CD4-positive, alpha-beta T cell treated with Interleukin-6 at 100 ng/mL for 8 hours (primary cell): ENCODE measurements around the gene RGMB.

Source experiments
- DNase-seq: peaks from one replicate; pipeline ENCODE4 v3.0.0-alpha.2; 2020; ENCODE audit warnings: mixed read lengths, low spot score

RGMB gene

DNA sequence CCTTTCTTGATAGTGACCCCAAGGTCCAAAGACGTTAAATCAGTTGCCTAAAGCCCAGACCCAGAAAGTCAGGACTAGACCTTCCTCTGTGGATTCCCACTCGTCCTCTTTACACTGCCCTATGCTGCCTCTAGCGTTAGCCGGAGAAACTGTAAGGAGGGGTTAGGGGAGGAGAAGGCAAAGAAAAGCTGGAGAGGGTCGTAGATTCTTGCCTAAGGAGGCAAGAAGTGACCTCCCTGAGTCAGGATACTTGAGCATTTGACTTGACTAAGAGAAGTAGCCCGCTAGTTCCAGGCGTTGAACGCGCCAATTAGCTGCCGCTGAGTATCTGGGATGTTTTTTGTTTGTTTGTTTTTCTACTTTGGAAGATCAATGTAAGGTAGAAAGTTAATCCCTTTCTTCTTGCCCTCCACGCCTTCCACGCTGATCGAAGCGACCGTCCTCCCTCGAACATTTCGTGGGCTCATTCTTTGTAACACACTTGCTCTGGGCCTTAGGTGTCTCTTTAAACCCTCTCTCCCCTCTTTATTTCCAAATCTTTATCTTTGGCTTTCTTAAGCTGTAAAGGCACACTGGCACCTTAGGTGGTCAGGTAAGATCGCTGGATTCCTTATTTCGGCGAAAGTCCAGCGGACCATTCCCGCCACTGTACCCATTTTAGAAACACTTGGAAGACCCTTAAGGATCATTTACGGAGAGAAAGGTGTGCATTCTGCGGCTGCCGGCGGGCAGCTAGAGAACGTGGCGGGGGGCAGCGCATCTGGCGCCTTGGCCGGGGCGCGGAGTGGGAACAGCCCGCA is 5.1 kb upstream of the RGMB start:
- DNase-seq = peak; percentile 38

DNA sequence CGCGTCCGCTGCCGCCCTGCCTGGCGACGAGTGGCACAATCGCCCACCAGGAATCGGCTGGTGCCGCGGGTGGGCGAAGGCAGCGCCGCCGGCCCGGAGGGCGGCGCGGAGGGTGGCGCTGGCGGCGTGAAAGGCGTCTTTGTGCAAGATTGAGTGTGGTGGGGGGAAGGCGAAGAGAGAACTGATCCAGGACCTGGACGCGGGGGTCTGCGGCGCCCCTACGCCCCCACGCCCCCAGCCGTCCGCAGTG is 4.6 kb upstream of the RGMB start:
- no peak for DNase-seq

GRCh38 chr5:98769210-98769958 is 4.1 kb upstream of the RGMB start:
- peak; percentile 33 for DNase-seq

DNA sequence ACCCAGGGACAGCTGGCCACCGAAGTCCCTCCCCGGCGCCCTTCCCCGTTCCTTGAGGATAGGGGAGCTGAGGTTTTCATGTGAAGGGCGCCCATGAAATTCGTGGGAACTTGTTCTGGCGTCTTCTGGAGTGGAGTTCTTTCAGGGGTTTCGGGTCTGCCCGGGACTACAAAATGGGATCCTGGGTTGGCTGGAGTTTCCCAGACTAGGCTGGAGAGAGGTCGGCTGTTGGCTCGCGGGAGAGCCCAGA is 3.6 kb upstream of the RGMB start:
- DNase-seq = no peak

DNA sequence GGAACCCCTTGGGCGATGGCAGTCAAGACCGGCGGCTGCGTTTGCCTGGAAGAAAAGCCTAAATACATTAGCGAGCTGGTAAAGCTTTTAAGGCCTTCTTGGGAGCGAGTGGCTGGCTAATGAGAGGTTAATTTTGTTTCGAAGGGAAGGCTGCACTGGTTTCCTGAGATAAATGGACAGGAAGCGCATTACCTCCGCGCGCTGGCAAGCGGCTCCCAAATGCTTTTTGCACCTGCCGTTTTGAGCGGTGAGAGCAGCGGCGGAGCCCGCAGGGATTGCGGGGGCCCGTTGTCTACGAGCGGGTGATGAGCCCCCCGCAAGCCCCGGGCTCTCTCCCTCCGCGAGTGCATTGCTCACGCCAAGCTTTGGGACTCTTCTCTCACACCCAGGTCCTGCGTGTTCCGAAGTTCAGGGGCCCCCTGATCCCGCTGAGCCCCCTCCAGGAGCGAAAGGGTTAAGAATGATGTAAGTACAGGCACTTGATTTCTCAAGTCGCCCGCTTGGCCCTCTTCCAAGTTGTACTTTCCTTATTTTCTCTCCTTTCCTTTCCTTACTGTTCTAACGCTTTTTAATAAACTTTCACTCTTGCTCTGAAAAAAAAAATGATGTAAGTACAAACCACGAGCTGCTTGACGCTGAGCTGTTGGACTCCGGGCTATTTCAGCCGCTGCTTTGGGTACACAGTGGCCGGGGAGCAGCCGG is 3.1 kb upstream of the RGMB start:
- peak; percentile 13 for DNase-seq

DNA sequence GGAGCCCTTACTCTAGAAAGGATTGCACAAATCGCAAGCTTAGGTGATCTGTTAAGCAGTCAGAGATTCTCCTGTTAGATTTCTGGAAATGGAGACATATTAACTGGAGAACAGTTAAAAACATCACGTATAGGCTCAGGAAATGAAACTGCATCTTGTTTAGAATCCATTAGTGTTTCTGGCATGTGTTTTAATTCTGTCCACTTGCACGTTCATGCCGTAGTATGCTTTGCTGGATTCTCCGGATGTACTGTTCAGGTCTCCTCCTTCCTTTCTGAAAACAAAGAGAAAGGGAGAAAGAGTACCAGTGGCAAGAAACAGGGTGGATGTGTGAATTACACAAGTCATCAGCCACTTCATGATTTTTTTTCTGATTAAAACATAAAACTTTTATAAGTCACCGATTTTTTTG is 2.5 kb upstream of the RGMB start:
- no peak for DNase-seq

DNA sequence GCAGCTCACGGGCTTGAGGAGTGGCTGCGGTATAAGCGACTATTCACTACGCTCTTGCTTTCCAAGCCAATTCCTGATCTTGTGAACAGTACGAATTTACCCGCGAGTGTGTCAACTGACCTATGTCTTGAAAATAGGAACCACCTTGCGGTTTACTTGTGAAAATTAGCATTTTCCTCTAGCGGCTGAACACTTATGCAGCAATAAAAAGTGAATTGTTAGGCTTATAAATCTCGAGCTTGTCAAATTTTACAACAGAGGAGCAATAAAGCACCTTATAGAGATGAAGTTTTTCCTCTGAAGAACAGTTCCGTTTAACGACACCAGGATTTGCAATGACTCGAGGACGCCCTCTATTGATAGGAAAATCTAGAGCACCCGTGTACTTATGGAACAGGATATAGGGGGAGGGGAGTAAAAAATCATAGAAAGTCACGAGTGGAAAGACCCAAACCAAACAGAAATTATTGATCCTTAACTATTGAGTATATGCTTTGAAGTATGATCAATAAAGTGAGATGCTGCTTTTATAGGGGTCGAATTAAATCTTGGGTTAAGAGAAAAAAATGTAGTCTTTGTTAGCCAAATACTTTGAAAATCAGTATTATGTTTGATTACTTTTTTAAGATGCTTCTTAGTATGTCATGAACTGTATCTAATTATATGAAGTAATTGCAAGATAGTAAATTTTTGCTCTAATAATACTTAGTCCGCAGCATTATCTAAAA is 1.9 kb upstream of the RGMB start:
- peak; percentile 76 for DNase-seq

GRCh38 chr5:98772415-98773213 is 849 bp upstream of the RGMB start:
- peak; percentile 73 for DNase-seq

- DNase-seq = no peak
Observed at GRCh38 chr5:98773214-98773463, 324 bp upstream of the RGMB start.

DNA sequence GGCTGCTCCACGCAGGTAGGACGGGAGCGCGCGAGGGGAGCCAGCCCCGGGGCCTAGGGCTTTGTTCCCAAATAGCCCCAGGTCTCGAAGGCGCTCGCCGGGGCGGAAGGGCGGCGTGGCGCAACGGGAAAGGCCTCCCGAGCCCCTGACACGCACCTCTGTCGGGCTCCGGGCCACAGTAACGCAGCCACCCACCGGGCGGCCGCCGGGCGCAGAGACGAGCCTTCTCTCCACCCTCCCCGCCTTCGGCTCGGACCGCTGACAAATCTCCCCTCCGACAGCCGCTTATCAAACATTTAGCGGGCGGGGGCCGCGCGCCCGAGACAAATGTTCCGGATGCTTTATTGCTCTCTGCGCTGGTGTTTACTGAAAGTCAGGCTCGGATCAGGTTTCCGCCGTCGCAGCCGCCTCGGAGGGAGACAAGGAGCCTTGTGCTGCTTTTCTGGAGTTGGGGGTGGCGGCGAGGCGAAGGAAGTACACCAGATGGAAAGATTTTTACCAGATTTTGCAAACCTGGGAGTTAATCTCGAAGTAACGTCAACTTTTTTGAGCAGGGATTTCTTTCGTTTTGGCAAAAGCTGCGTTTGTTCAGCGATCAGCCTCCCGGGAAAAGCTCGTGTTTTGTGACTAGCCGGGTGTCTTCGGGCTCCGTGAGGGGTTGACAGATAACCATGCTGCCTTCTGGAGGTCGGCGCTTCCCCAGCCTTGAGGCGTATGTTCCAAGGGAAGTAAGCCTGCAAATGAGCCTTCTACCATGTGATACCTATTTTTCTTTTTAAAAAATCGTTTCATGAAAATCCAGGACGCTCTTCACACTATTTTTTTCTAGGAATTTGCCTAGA is 950 bp downstream of the RGMB start:
- peak; percentile 48 for DNase-seq

GRCh38 chr5:98775246-98776065 is 2.0 kb downstream of the RGMB start:
- DNase-seq = no peak

DNA sequence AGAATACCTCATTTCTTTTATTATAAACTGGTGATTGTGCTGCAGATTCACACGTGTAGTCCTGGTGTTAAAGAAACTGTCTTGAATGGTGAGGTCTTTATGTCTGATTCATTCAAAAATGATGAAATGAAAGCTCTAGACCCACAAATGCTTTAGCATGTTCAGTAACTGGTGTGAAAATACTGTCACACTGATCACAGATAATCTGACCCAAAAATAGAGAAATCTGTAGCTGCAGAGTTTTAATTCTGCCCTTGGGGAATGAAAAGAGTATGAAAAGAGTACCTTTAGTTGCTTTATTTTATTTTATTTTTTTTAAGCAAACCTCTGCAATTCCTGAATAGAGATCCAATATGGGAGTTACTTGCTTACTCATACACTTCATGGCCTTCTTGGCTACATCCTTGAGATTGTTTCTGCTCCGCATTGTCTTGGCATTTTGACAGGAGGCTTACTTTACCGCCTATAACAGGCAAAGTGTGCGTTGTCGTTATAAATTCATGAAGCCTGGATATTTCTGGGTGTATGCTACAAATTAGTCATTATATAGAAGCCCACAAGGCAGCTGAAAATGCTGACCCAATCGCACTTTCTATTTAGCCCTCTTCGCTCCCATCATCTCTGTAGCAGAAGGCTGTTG is 2.7 kb downstream of the RGMB start:
- no peak for DNase-seq

- no peak for DNase-seq
Observed at GRCh38 chr5:98777295-98777694, 3.8 kb downstream of the RGMB start.

GRCh38 chr5:98779264-98779877 is 5.9 kb downstream of the RGMB start:
- DNase-seq = no peak

DNA sequence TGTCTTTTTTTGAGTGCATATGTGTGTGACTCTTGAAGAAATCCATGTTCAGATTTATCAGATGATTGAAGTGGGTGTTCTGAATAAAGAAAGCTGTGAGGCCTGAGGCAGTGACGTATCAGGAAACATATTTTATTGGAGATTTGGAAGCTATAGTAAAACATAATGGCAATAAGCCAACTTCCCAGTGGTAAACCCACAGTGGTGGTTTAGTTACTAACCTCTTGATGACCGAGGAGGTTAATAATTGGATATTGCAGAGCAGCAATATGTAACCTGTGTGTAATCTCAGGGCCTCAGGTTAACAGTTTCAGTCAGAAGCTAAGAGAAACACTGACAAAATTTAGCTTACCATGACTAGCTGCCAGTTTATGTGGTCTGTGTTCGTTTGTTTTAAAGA is 6.9 kb downstream of the RGMB start:
- DNase-seq = no peak

DNA sequence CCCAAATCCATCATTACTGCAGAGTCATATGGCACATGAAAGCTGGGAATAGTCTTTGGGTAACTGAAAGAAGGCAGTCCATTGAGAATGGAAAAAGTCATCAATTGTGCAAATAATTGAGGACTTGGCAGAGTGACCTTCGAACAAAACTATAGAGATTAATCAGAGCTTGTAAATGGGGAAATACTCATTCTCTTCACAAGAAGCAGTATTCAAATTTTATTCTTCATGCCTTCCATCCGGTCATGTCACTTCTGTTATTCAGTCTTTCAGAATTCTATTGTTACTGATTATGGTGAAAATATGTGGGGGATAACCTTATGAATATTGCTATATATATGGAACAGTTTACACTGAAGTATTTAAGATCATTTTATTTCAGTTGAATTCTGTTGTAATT is 8.1 kb downstream of the RGMB start:
- DNase-seq = no peak

DNA sequence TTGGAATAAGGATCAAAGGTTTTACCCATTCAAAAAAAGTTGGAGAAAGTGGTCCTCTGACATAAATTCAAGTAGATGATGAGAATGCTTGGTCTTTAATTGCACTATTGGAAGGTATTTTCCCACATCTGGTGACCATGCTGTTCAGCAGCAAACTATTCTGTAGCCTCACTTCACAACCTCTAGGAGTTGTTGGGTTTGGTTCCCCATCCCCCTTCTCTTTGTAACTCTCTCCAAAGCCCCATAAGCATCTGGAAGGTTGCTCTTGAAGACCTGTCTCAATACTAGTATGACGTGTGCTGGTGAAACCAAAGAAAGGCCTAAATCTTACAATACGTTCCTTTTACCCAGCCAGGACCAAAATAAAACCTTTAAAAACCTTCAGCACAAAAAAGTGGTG is 8.5 kb downstream of the RGMB start:
- DNase-seq = no peak

DNA sequence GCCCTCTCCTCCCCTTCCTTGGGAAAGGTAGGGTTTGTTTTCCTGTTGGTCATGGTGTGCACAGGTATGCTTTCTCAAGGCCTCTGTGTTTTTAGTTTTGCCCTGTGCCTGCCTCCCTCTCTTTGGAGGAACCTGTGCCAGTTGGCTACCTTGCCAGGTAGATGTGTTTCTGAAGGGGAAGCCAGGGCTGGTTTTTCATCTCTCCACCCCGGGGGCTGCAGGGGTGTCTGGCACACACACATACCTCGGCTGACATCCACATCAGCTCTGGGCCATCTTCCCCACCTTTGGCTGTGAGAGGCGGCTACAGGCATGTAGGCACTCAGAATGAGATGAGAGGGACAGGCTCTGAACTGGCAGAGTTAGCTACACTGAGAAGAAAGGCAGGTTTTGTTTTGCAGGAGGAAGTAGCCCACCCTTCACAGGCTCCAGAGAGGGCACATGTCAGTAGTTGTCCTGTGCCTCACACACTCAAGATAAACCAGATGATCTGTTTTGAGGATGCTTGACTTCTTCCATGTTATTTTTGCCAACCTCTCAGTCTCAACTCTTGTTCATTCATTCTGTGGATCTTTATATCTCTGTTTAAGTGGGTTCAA is 9.7 kb downstream of the RGMB start:
- no peak for DNase-seq

DNA sequence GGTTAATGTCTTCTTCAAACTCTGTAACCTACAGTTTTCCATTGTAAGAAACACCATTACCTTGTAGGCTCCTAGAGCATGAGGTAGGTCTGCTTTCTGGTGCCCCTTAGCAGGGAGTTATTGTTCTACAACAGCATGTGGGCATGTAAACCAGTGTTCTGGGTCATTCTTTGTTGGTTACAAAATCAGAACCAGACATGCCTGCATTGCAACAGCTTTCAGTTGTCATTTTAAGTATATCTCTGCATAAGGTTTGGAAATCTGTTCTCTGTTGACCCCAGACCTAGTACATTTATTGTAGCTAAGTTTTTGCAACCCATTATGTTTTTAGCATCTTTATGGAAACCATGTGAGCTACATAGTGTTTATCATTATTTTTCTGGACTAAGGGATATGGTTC is 10.9 kb downstream of the RGMB start:
- DNase-seq = no peak
